ENCODE data around the gene ABHD2.

Gene ABHD2

DNA sequence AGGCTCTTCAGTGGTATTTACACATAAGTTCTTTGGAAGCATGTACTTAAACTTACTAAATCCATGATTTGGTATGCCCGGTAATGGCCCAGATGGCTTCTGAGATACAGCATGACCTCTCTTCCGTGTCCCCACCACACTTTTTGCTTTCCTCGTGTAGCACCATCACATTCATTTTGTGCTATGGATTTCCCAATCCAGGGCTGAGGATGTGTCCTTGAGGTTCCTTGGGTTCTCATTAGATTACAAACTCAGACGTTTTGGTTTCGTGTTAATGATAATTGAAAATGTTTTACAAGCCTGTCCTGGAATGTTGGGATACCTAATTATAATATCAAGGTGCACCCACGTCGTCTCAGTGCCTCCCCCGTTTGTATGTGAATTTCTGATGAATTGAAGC lies 7.3 kb downstream of the ABHD2 start:
- intact Hi-C loops (cut with DNase I) = no loop called here
- no peak for DNase-seq

DNA sequence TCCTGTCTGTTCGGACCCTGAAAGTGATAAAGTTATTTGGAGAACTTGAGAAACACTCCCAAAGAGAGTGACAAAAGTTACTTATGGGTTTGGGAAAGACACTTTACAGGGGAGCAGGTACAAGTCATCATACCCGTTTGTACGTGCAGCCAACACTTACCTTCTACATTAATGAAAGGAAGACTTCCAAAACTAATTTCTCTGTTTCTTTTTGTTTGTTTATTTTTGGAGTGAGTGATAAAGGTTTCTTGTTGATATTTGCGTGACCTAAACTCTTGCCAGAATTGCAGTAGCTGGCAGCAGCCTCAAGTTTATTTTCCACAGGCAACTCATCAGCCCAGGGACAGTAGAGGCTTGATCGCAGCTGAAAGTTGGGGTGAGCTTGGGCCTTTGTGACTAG lies 8.4 kb downstream of the ABHD2 start:
- DNase-seq = peak in 1 of 10 donors; percentile 85
- intact Hi-C loops (cut with DNase I) = no loop called here

- intact Hi-C loops (cut with DNase I) = no loop called here
- no peak for DNase-seq
Observed at GRCh38 chr15:89097313-89097712, 9.1 kb downstream of the ABHD2 start.

GRCh38 chr15:89098281-89098680 lies 10.0 kb downstream of the ABHD2 start:
- DNase-seq = no peak
- intact Hi-C loops (cut with DNase I) = no loop called here

DNA sequence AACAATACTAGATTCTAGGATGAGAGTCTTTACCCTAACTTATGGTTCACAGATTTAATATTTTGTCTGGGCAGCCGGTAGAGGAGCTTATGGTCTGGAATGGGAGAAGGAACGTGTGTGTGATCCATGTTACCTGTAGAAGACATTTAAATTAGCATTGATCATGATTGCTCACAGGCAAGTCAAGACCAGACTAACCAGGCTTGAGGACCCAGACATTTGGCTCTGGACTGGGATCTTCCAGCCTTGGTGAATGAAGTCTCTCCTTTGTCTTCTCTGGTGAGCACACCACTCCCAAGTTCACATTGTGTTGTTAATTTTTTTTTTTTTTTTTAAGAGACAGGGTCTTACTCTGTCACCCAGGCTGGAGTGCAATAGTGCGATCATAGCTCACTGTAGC lies 11.7 kb downstream of the ABHD2 start:
- intact Hi-C loops (cut with DNase I) = no loop called here
- DNase-seq = no peak

DNA sequence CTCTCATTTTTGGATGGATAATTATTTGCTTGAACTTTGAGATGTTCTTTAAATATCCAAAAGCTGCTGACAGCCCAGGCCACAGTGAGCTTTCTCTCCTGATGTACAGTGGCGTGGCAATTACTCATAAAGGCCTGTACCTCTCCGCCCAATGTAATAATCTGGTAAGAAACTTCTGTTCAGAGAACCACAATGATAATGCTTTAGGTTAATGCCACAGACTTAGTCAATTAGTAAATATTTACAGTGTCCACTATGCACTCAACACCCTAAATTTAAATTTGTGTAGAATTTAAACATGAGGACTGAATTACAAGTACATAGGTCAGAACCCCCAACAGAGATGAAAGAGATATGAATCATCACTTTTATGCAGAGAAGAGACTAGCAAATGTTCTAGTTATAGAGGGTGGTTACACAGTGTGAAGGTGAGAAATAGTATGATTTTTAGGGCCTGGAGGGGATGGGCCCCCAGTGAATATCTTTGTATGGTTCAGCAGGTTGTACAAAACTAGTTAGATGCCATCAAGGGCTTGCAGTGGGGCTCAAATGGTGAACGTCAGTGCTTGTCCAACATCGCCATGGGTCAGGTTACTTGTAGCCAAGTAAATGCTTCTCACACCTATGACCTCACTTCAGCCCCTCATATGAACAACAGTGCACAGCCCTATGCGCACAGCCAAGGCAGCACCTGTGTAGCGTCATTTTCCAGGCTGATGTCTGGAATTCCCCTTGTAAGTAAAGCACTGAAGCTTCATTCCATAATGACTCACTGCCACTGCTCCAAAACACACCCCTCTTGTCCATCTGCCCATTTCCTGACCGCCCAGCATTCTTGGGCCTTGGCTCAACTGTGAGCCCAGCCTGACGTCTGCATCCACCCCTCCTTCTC lies 13.3 kb downstream of the ABHD2 start:
- DNase-seq = peak in 3 of 10 donors; percentile 34 to 87 (median 83)
- intact Hi-C loops (cut with DNase I) = no loop called here

DNA sequence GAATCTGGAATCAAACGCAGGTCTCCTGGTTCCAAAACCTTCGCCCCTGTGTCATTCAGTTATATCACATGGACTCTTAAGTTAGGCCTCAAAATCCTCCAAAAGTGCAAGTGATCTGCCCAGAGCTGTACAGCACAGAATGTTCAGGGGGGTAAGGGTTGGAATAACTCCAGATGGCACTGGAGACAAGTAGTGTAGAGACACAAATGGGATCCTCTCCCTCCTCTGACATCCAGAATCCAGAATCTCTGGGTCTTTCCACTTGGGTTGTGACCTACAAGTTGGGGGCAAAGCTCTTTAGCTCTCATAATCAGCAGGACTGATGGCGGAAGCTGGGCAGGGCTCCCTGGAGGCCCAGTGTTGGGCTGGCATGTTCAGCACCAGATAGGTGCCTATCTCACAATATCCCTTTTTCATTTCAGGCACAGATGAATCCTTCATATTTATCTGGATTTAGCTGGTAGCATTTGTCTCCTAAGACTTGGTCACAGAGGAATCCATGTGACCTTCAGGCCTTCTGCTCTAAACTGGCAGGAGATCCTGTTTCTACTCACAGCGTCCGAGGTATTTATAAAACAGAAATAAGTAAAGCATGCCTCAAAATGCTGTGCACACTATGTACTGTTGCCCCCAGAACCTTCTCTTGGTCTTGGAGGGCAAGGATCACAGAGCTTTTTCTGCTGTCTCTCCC lies 15.4 kb downstream of the ABHD2 start:
- DNase-seq = no peak

GRCh38 chr15:89104172-89104564 lies 15.9 kb downstream of the ABHD2 start:
- DNase-seq = peak in 5 of 10 donors; percentile 47 to 91 (median 84)
- intact Hi-C loops (cut with DNase I) = no loop called here

More for the DNA sequence above, 15.4 kb downstream of the ABHD2 start:
- intact Hi-C loops (cut with DNase I) = no loop called here

GRCh38 chr15:89105147-89105546 lies 16.9 kb downstream of the ABHD2 start:
- intact Hi-C loops (cut with DNase I) = no loop called here
- DNase-seq = no peak

GRCh38 chr15:89106200-89106599 lies 17.9 kb downstream of the ABHD2 start:
- intact Hi-C loops (cut with DNase I) = no loop called here
- no peak for DNase-seq

GRCh38 chr15:89107984-89108383 lies 19.7 kb downstream of the ABHD2 start:
- intact Hi-C loops (cut with DNase I) = no loop called here
- DNase-seq = no peak

DNA sequence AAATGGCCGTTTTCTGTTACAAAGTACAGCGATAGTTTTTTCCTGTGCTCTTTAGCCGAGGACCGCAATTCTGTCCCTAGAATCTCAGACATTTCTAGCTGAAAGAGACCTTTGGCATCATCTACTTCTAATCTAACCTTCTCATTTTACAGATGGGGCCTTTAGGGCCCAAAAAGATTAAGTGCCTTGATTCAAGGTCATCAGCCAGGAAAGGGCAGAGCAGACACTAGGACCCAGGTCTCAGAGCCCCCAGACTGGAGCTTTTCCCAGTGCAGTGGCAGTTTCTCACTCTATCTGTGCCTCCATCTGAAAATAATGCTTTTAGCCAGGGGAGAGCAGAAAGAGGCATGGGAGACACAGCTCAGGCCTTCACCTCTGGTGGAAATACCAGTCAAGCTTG lies 20.6 kb downstream of the ABHD2 start:
- intact Hi-C loops (cut with DNase I) = no loop called here
- no peak for DNase-seq

DNA sequence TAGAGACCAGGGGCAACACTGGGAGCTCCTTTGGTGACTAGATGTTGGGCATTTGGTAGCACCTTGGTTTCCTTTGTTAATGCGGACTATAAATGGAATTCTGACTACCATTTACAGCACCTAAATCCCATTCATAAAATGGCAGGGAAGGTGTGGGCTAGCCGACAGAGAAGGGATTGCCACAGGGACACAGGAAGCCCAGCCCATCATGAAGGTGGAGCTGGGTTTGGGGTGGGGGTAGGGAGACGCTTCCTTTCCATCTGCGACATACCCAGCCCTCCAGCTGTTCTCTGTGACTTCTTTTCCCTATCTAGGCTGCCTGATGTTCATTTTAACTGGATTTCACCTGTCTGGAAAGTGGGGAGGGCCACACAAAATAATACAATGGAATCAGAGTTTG lies 21.0 kb downstream of the ABHD2 start:
- DNase-seq = no peak
- intact Hi-C loops (cut with DNase I) = no loop called here

DNA sequence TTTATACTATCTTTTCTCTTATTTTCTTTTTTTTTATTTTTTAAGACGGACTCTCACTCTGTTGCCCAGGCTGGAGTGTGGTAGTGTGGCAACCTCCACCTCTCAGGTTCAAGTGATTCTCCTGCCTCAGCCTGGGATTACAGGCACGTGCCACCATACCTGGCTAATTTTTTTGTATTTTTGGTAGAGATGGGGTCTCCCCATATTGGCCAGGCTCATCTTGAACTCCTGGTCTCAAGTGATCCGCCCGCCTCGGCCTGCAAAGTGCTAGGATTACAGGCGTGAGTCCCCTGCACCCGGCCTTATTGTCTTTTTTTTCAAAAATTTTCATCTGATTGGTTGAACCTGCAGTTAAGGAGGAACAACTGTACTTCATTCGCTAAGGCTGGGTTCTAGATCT lies 21.8 kb downstream of the ABHD2 start:
- no peak for DNase-seq
- intact Hi-C loops (cut with DNase I) = no loop called here

GRCh38 chr15:89111352-89111751 lies 23.1 kb downstream of the ABHD2 start:
- DNase-seq = no peak
- intact Hi-C loops (cut with DNase I) = no loop called here

DNA sequence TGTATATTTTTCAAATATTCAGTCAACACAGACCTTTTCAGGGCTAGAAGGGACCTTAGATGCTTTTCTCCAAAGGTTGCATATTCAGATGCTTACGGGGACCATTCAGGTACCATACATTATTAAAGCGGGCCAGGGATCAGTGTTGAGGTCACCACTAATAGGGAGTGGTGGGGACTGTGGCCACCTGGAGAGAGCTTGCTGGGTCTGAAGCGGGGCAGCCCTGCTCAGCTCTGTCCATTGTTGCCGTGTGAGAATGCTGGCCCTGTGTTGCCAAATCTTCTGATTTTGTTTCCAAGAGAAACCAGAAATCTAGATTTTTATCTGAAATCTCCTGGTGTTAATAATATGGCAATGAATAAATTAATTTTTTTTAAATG lies 23.7 kb downstream of the ABHD2 start:
- intact Hi-C loops (cut with DNase I) = no loop called here
- DNase-seq = peak in 1 of 10 donors; percentile 74

DNA sequence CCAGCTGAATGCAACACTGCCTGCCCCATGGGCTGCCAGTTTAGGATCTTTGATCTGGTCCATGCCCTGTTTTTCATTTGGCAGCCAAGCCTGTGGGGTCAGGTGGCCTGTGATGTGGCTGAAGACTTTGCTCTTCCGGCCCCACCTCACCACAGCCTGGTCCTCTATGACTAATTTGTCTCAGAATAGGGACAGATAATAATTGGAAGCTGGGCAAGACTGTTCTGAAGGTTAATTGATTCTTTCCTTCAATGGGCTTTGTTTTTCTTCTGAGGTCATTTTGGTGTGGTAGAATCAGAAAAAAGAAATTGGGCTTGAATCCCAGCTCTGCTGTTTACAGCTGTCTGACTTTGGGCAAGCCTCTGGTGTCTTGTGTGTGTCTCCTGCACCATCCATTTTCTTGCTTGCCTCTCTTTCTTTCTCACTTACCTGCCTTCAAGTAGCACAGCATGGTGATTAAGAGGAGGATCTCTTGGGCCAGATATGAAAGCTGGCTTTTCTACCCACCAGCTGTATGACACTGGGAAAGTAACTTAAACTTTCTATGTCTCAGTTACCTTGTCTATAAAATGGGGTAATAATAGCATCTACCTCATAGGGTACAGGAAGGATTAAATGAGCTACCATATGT lies 24.2 kb downstream of the ABHD2 start:
- DNase-seq = peak in 3 of 10 donors; percentile 28 to 87 (median 60)
- intact Hi-C loops (cut with DNase I) = no loop called here

- no peak for DNase-seq
- intact Hi-C loops (cut with DNase I) = no loop called here
Observed at GRCh38 chr15:89113296-89114024, 25.2 kb downstream of the ABHD2 start.

DNA sequence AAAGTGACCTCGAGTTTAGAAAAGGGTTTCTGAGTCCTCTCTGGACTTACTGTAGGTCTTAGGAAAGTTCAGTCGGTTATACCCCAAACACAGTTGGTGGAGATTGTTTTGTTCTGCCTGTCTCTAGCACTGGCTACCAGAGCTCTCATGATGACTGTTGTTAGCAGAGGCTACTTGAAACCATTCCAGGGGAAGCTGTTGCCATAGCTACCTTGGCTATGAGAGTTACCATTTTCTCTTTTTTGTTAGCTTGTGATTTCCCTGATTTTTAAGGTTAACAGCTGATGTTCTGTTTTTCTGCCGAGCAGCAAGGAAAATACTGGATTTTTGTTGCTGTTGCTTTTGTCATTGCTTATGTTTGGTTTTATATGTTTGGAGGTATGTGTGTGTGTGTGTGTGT lies 26.7 kb downstream of the ABHD2 start:
- intact Hi-C loops (cut with DNase I) = no loop called here
- no peak for DNase-seq

DNA sequence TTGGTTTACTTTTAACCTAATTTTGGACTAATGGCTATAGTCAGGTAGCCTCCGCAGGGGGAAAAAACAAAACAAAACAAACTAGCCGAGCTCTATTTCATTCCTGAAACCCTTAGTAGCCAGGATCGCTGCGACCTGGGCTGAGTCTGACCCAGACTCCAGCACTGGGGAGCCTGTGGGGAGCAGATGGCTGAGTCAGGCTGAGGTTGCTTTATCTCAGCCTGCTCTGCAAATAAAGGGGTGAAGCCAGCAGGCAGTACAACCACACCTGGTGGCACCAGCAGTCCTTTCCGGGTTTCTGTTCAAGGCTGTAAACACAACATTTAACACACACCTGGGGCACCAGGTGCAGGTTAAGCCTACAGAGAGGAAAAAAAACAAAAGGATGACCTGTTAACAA lies 27.3 kb downstream of the ABHD2 start:
- intact Hi-C loops (cut with DNase I) = no loop called here
- no peak for DNase-seq

- DNase-seq = no peak
- intact Hi-C loops (cut with DNase I) = no loop called here
Observed at GRCh38 chr15:89116404-89116803, 28.1 kb downstream of the ABHD2 start.

Data from posterior cingulate gyrus (tissue), 11 donors.